ENCODE results near the gene CNGB1.

GRCh38 chr16:57951204-57951960 is 19.5 kb downstream of the CNGB1 start:
- TF ChIP-seq CEBPB (IDR thresholded peaks at IDR 0.05; ENCODE audit: low read depth), result no peak
- TF ChIP-seq RAD21 (IDR thresholded peaks at IDR 0.05; ENCODE audit: low read depth), result no peak
- TF ChIP-seq CTCF (IDR thresholded peaks at IDR 0.05 in 2 of 3, conservative IDR thresholded peaks at IDR 0.05 in 1 of 3; ENCODE audit: borderline replicate concordance in 1 of 3, insufficient read depth in 1 of 3, low read depth in 2 of 3, low read length in 2 of 3), result no peak
- no peak for TF ChIP-seq CBX3 (IDR thresholded peaks at IDR 0.05; ENCODE audit: low read depth)
- TF ChIP-seq EZH2 (IDR thresholded peaks at IDR 0.05), result no peak
- no peak for TF ChIP-seq REST (IDR thresholded peaks at IDR 0.05; ENCODE audit: low read depth)
- no peak for TF ChIP-seq ZNF274 (IDR thresholded peaks at IDR 0.05; ENCODE audit: low read depth, low read length)
- no peak for TF ChIP-seq TCF7L2 (IDR thresholded peaks at IDR 0.05; ENCODE audit: borderline replicate concordance, extremely low read depth, insufficient read depth, insufficient read length)
- no peak for TF ChIP-seq POLR2A (IDR thresholded peaks at IDR 0.05; ENCODE audit: borderline replicate concordance, extremely low read depth, insufficient read depth, insufficient read length)
- no peak for TF ChIP-seq ZFX (IDR thresholded peaks at IDR 0.05)
- no peak for TF ChIP-seq POLR2AphosphoS5 (IDR thresholded peaks at IDR 0.05; ENCODE audit: low read depth, low read length)
- TF ChIP-seq JUND (IDR thresholded peaks at IDR 0.05), result no peak

All from HCT116 (cell line).